Gastrocnemius medialis (tissue), 4 donors: ENCODE results near the gene RPN2.

Experiments
- POLR2A ChIP-seq, 2 donors: fragments of 450-650 bp; IDR thresholded peaks; one replicate each; pipeline ENCODE4 v1.6.1; 2017; ENCODE audit warnings: antibody characterized with exemption in 2 of 2, mild to moderate bottlenecking in 2 of 2, moderate library complexity in 2 of 2
- TF ChIP-seq, protein P1 (sequence below), 5 experiments: fragments of 450-650 bp in 3 of 5; fragments of 200-600 bp in 2 of 5; sonication (generic) in 2 of 5; IDR thresholded peaks in 4 of 5; conservative IDR thresholded peaks in 1 of 5; 1 replicate in 4 of 5; 2 replicates in 1 of 5; pipeline ENCODE4 v1.5.1; 2016 to 2019; ENCODE audit warnings: antibody characterized with exemption in 5 of 5, mild to moderate bottlenecking in 3 of 5, moderate library complexity in 3 of 5

DNA sequence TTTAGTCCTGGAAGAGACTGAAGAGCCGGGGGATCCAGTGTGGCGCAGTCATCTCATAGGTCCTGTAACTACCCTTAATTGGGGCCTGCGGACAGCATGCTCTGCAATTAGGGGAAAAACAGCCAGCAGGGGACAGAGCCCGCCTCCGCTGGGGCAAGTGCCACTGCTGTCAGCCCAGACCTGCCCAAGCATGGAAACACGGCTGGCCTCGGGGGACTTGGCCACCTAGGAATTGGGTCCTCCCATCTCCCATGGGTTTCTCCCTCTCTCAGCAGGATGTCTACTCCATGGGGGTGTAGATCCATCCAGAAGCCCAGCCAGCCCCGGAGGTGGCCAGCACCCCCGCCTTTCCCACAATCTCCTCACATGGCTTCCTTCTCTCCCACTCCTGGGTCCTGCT, 78.9 kb downstream of the RPN2 start:
- no peak for TF ChIP-seq POLR2A (IDR thresholded peaks at IDR 0.05)
- TF ChIP-seq, protein P1, sequence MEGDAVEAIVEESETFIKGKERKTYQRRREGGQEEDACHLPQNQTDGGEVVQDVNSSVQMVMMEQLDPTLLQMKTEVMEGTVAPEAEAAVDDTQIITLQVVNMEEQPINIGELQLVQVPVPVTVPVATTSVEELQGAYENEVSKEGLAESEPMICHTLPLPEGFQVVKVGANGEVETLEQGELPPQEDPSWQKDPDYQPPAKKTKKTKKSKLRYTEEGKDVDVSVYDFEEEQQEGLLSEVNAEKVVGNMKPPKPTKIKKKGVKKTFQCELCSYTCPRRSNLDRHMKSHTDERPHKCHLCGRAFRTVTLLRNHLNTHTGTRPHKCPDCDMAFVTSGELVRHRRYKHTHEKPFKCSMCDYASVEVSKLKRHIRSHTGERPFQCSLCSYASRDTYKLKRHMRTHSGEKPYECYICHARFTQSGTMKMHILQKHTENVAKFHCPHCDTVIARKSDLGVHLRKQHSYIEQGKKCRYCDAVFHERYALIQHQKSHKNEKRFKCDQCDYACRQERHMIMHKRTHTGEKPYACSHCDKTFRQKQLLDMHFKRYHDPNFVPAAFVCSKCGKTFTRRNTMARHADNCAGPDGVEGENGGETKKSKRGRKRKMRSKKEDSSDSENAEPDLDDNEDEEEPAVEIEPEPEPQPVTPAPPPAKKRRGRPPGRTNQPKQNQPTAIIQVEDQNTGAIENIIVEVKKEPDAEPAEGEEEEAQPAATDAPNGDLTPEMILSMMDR (IDR thresholded peaks at IDR 0.05 in 4 of 5, conservative IDR thresholded peaks at IDR 0.05 in 1 of 5) = no peak
